Activated CD4-positive, CD25-positive, alpha-beta regulatory T cell treated with anti-CD3 and anti-CD28 coated beads, Interleukin-2, amount 50 U/mL, for 16 hours (primary cell): ENCODE data around the gene TUBB2B.
"Not testable (repeated sequence)": the region's sequence is repeated elsewhere in the genome, so short reads cannot be mapped to it uniquely, and the experiment has no call there.

Experiments
- DNase-seq: peaks from one replicate; pipeline ENCODE4 v3.0.0-alpha.2; 2020; ENCODE audit warnings: low read depth, low spot score

TUBB2B gene

GRCh38 chr6:3210024-3210610 lies 17.3 kb downstream of the TUBB2B start:
- no peak for DNase-seq

GRCh38 chr6:3209114-3210023 lies 18.1 kb downstream of the TUBB2B start:
- DNase-seq, result peak; percentile 19

- no peak for DNase-seq
Observed at GRCh38 chr6:3208775-3209113, 18.7 kb downstream of the TUBB2B start.

- DNase-seq, result no peak
Observed at GRCh38 chr6:3208098-3208774, 19.2 kb downstream of the TUBB2B start.

- DNase-seq, result no peak
Observed at GRCh38 chr6:3206339-3207015, 21.0 kb downstream of the TUBB2B start.

GRCh38 chr6:3205913-3206312 lies 21.5 kb downstream of the TUBB2B start:
- DNase-seq, result no peak

GRCh38 chr6:3204921-3205320 lies 22.5 kb downstream of the TUBB2B start:
- no peak for DNase-seq

GRCh38 chr6:3202999-3203696 lies 24.3 kb downstream of the TUBB2B start:
- no peak for DNase-seq

GRCh38 chr6:3201388-3201787 lies 26.1 kb downstream of the TUBB2B start:
- DNase-seq, result no peak

- no peak for DNase-seq
Observed at GRCh38 chr6:3200682-3201081, 26.8 kb downstream of the TUBB2B start.

GRCh38 chr6:3199382-3199781 lies 28.1 kb downstream of the TUBB2B start:
- no peak for DNase-seq

- DNase-seq, result not testable (repeated sequence)
Observed at GRCh38 chr6:3197734-3198133, 29.7 kb downstream of the TUBB2B start.

- no peak for DNase-seq
Observed at GRCh38 chr6:3196770-3197169, 30.7 kb downstream of the TUBB2B start.

GRCh38 chr6:3195695-3196497 lies 31.6 kb downstream of the TUBB2B start:
- no peak for DNase-seq

- no peak for DNase-seq
Observed at GRCh38 chr6:3195420-3195694, 32.1 kb downstream of the TUBB2B start.

GRCh38 chr6:3194535-3195419 lies 32.7 kb downstream of the TUBB2B start:
- DNase-seq, result no peak

- no peak for DNase-seq
Observed at GRCh38 chr6:3193102-3193849, 34.2 kb downstream of the TUBB2B start.

GRCh38 chr6:3190779-3191178 lies 36.7 kb downstream of the TUBB2B start:
- no peak for DNase-seq

GRCh38 chr6:3190056-3190455 lies 37.4 kb downstream of the TUBB2B start:
- DNase-seq, result no peak
